ENCODE measurements around the gene RPS14. TPM values are rescaled to one million over a fixed set of nuclear protein-coding genes. Genes with fewer than 3 reads are reported as not detected.

The RPS14 gene
- total RNA-seq, 1 experiment from 2014 or later: 2,564 TPM

DNA sequence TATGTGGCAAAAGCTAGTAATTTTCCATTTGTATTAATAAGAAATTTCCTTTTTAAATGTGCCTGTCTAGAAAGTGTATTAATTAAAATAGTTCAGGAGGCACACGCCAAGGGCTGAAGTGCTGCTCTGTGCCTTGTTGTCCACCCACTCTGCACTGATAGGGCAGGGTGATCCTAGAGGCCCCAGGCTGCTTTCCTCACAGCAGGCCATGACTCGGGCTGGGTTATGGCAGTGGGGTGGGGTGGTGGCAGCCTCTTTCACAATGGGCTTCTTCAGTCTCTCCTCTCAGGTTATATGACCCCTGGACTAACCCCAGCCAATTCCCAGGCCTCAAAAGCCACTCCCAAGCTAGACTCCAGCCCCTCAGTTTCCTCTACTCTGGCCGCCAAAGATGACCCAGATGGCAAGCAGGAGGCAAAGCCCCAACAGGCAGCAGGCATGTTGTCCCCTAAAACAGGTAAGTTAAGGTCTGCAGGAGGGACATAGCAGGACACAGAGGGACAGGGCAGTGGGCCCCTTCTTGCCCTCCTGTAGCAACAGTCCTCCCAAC is 56.4 kb downstream of the RPS14 start:
- no peaks in the 10 kb centered on the region for H3K4me1 Mint-ChIP-seq
- H3K9me3 Mint-ChIP-seq: no peaks in the 10 kb centered on the region
- ChIA-PET CTCF (interaction anchor here (0.5 kb wide), 1 partner anchor 38 kb away, joined by 3 read pairs; no protein-coding TSS in a partner anchor), POLR2A (no interaction called here)
- H3K4me3 Mint-ChIP-seq: no peak overlapping the region
- H3K27ac Mint-ChIP-seq: no peak overlapping the region
- peaks cover 74% of the 10 kb centered on the region for H3K36me3 Mint-ChIP-seq
- no peak for TF ChIP-seq ZNF416 (CRISPR knock-in tag; IDR thresholded peaks at IDR 0.05)
- TF ChIP-seq TP53 (CRISPR knock-in tag; IDR thresholded peaks at IDR 0.05): no peak
- no peak for TF ChIP-seq SMAD4 (CRISPR knock-in tag; IDR thresholded peaks at IDR 0.05)
- H3K27me3 Mint-ChIP-seq (ENCODE audit: low read depth): no peaks in the 10 kb centered on the region
- no peak for ATAC-seq
- no peak for DNase-seq (ENCODE audit: low spot score)

DNA sequence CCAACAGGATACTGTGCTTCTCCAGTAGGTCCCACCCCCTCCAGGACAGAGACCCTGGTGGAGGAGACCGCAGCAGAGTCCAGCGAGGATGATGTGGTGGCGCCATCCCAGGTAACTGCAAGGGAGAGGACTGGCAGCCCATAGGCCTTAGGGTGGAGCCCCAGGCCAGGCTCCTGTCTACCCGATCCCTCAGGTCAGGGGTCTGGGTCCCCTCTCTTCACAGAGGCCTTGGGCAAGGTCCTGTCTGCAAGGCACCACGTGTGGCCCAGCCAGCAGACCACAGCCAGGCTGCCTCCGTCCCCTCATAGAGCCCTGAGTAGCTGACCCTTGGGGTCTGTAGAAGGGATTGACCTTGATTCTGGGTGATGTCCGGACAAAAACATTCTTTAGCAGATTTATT is 56.9 kb downstream of the RPS14 start:
- TF ChIP-seq FOXJ3 (CRISPR knock-in tag; IDR thresholded peaks at IDR 0.05; ENCODE audit: borderline replicate concordance) (no peak), HMGA2 (CRISPR knock-in tag; IDR thresholded peaks at IDR 0.05) (no peak), ZNF423 (CRISPR knock-in tag; IDR thresholded peaks at IDR 0.05) (no peak), ZNF671 (CRISPR knock-in tag; IDR thresholded peaks at IDR 0.05) (no peak), NFATC4 (CRISPR knock-in tag; IDR thresholded peaks at IDR 0.05) (no peak), ZNF396 (CRISPR knock-in tag; IDR thresholded peaks at IDR 0.05; ENCODE audit: borderline replicate concordance) (no peak), OVOL2 (CRISPR knock-in tag; IDR thresholded peaks at IDR 0.05; ENCODE audit: borderline replicate concordance) (no peak), SMAD3 (CRISPR knock-in tag; IDR thresholded peaks at IDR 0.05; ENCODE audit: borderline replicate concordance) (no peak), GABPB1 (CRISPR knock-in tag; IDR thresholded peaks at IDR 0.05) (no peak)
- TF ChIP-seq, protein P1, sequence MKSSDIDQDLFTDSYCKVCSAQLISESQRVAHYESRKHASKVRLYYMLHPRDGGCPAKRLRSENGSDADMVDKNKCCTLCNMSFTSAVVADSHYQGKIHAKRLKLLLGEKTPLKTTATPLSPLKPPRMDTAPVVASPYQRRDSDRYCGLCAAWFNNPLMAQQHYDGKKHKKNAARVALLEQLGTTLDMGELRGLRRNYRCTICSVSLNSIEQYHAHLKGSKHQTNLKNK (CRISPR knock-in tag; IDR thresholded peaks at IDR 0.05): no peak
- TF ChIP-seq, protein P2, sequence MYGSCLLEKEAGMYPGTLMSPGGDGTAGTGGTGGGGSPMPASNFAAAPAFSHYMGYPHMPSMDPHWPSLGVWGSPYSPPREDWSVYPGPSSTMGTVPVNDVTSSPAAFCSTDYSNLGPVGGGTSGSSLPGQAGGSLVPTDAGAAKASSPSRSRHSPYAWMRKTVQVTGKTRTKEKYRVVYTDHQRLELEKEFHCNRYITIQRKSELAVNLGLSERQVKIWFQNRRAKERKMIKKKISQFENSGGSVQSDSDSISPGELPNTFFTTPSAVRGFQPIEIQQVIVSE (CRISPR knock-in tag; IDR thresholded peaks at IDR 0.05; ENCODE audit: borderline replicate concordance): no peak
- Mint-ChIP-seq H3K9me3 (no peaks in the 10 kb centered on the region), H3K27ac (no peak overlapping the region), H3K4me3 (no peak overlapping the region), H3K27me3 (ENCODE audit: low read depth) (no peaks in the 10 kb centered on the region), H3K36me3 (peaks cover 73% of the 10 kb centered on the region), H3K4me1 (no peaks in the 10 kb centered on the region)
- no peak; the same call in 1 of the 2 replicates for ATAC-seq
- DNase-seq (ENCODE audit: low spot score): no peak
- ChIA-PET POLR2A (no interaction called here), CTCF (no interaction called here)

Other genes with a start within 250 kb of the RPS14 start
- 0.13 to 0.16 TPM (median 0.14 TPM) in 3 replicates for gene CAMK2A, start 160.0 kb downstream of the RPS14 start, total RNA-seq (2021)
- gene ARSI, start 146.8 kb downstream of the RPS14 start, total RNA-seq (2021): 5.9 to 6.9 TPM (median 6.6 TPM) in 3 replicates
- gene TCOF1, start 92.0 kb downstream of the RPS14 start, total RNA-seq (2021): 130 to 174 TPM (median 133 TPM) in 3 replicates
- 28.2 to 47.6 TPM (median 44.3 TPM) in 3 replicates for gene CD74, start 36.8 kb downstream of the RPS14 start, total RNA-seq (2021)
- gene NDST1, start 58.4 kb upstream of the RPS14 start, total RNA-seq (2021): 58.1 to 69.9 TPM (median 61.5 TPM) in 3 replicates
- 2.1 to 2.7 TPM (median 2.6 TPM) in 3 replicates for gene SYNPO, start 190.9 kb upstream of the RPS14 start, total RNA-seq (2021)
- 11.6 to 14.5 TPM (median 13.7 TPM) in 3 replicates for gene MYOZ3, start 211.5 kb upstream of the RPS14 start, total RNA-seq (2021)